Muscle layer of colon (tissue), 2 donors: ENCODE results near the gene RAB39B.
"Not testable (repeated sequence)": the region's sequence is repeated elsewhere in the genome, so short reads cannot be mapped to it uniquely, and the experiment has no call there.

Experiments used
- H3K27ac ChIP-seq: one replicate; pipeline ENCODE4 v1.7.0; 2013; ENCODE audit warnings: low read depth, mild to moderate bottlenecking, low read length, moderate library complexity
- H3K27me3 ChIP-seq, 2 donors: one replicate each; pipeline ENCODE4 v1.7.0; 2013; ENCODE audit warnings: low read length in 2 of 2, mild to moderate bottlenecking in 2 of 2; ENCODE audit not compliant: insufficient read depth in 2 of 2, control insufficient read depth in 1 of 2
- H3K36me3 ChIP-seq: one replicate; pipeline ENCODE4 v1.7.0; 2013; ENCODE audit warnings: mild to moderate bottlenecking, low read length; ENCODE audit not compliant: insufficient read depth
- H3K4me1 ChIP-seq: one replicate; pipeline ENCODE4 v1.7.0; 2013; ENCODE audit warnings: mild to moderate bottlenecking, low read length; ENCODE audit not compliant: insufficient read depth
- H3K4me3 ChIP-seq, 2 donors: one replicate each; pipeline ENCODE4 v1.7.0; 2013; ENCODE audit warnings: low read length in 2 of 2, low read depth in 1 of 2, mild to moderate bottlenecking in 1 of 2, moderate library complexity in 1 of 2
- H3K9ac ChIP-seq: one replicate; pipeline ENCODE4 v1.7.0; 2013; ENCODE audit warnings: low read length
- H3K9me3 ChIP-seq: one replicate; pipeline ENCODE4 v1.7.0; 2013; ENCODE audit warnings: mild to moderate bottlenecking, low read length
- donor health status: abdominal sarcoma.
- donor health status: Adenocarcinoma of cecum.

The RAB39B gene

DNA sequence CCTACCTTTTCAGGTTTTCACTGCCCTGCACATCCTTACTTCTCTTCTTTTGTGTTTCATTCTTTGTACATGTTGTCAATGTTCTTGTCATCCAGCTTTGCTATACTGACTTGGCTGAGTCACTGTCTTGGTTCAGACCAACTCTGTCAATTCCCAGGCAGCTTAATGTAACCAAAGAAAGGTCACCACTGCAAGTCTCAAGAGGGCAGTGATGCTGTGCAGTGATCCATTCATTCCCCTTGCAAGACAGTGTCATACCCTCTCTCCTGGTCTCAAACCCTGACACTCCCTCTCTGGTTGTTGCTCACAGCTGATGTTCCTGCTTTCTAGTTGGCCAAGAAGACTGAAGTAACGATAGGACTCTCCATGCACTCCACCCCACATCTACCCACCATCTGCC lies 17.5 kb downstream of the RAB39B start:
- Histone ChIP-seq H3K36me3 (no peaks in the 10 kb centered on the region), H3K27me3 (no peaks in the 10 kb centered on the region), H3K27ac (no peak overlapping the region), H3K4me3 (no peak overlapping the region), H3K9me3 (no peaks in the 10 kb centered on the region), H3K9ac (no peak overlapping the region), H3K4me1 (no peaks in the 10 kb centered on the region)

DNA sequence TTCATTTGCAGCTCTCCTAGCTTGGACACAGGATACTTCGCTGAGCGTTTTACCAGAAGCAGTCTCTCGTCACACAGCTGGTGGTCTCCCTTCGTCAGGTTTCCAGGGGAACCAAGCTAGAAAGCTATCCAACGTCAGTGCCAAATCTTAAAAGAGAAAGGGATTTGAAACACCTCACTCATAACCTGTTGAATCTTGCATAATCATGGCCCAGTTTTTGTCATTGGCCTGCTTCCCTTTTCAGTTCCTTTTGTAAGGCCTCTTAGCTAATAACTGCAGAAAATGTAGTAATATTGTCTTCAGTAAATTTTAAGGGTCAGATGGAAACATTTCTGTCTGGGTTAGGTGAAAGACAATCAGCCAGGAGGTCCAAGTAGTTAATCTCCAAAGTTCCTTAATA lies 22.0 kb downstream of the RAB39B start:
- Histone ChIP-seq H3K9ac (no peak overlapping the region), H3K9me3 (no peaks in the 10 kb centered on the region), H3K27ac (no peak overlapping the region), H3K27me3 (no peaks in the 10 kb centered on the region), H3K4me3 (no peak overlapping the region), H3K36me3 (peaks cover 1% of the 10 kb centered on the region), H3K4me1 (peaks cover 3% of the 10 kb centered on the region)

DNA sequence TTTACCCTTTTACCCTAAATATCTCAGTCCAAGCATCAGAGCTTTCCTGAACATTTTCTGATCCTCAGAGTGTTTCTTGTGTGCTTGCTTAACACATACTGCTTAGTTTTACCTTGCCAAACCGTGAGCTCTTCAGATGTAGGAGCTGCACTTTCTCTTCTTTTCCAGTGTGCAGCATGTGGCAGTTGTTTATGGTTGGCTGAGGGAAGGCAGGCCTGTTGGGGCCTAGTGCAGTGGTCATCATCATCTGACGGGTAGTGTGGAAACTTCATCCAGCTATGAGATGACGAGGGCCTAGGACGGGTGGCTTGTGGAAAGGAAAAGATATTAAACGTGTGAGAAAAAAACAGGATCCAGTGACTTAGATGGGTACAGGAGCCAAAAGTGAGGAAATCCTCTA lies 26.6 kb downstream of the RAB39B start:
- Histone ChIP-seq H3K4me1 (peaks cover 7% of the 10 kb centered on the region), H3K9me3 (no peaks in the 10 kb centered on the region), H3K4me3 (no peak overlapping the region), H3K9ac (no peak overlapping the region), H3K27ac (no peak overlapping the region), H3K27me3 (no peaks in the 10 kb centered on the region), H3K36me3 (peaks cover 15% of the 10 kb centered on the region)

DNA sequence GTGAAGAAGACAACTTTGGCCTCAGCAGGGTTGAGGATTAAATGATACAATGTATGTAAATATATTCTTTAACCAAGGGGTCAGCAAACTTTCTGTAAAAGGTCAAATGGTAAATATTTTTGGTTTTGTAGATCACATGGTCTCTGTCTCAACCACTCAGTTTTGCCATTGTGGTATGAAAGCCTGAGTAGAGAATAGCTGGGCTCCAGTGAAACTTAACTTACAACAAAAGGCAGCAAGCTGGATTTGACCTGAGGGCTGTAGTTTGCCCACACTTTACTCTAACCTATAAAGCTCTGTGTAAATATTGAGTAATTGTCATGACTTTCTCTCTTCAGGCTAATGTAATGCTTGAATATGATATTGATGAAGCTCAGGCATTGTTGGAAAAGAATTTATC lies 28.4 kb downstream of the RAB39B start:
- H3K9me3 ChIP-seq = no peaks in the 10 kb centered on the region
- no peaks in the 10 kb centered on the region for H3K27me3 ChIP-seq
- no peak overlapping the region for H3K4me3 ChIP-seq
- no peak overlapping the region for H3K9ac ChIP-seq
- peaks cover 7% of the 10 kb centered on the region for H3K4me1 ChIP-seq
- H3K36me3 ChIP-seq = peaks cover 20% of the 10 kb centered on the region
- H3K27ac ChIP-seq = no peak overlapping the region

DNA sequence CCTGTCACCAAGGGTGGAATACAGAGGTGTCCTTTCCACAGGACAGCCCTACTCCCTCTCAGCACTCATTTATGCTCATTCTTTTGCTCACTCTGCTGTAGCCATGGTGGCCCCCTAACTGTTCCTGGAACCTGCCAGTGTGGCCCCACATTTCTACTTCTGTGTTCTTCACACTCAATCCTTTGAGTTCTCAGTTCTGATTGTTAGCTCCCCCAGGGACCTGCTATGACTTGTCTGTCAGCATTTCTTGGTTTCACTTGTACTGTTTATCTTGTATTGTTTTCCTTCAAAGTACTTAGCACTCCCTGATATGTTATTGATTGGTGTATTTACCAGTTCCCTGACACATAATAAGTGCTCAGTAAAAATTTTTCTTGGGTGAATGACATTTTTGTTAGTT lies 33.1 kb downstream of the RAB39B start:
- Histone ChIP-seq H3K4me1 (no peaks in the 10 kb centered on the region), H3K27ac (no peak overlapping the region), H3K27me3 (no peaks in the 10 kb centered on the region), H3K9me3 (no peaks in the 10 kb centered on the region), H3K9ac (no peak overlapping the region), H3K4me3 (no peak overlapping the region), H3K36me3 (peaks cover 18% of the 10 kb centered on the region)

DNA sequence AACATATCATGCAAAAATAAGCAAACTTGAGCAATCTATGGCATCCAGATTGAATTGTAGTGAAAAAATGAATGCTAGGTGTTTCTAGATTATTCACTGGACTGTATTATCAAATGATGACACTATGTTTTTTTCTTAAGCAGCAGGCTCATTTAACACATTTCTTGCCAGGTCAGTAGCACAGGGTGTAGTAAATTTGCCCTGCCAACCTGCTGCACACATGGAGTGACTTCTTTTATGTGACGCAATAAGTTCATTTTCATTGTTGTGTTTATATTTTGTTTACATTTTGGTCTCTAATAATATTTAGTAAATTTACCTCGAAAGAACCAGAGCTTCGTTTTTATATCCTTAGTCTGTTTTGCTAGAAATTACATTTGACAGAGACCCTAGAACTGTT lies 38.5 kb downstream of the RAB39B start:
- Histone ChIP-seq H3K4me1 (no peaks in the 10 kb centered on the region), H3K9ac (no peak overlapping the region), H3K4me3 (no peak overlapping the region), H3K27ac (no peak overlapping the region), H3K9me3 (no peaks in the 10 kb centered on the region), H3K27me3 (no peaks in the 10 kb centered on the region), H3K36me3 (peaks cover 6% of the 10 kb centered on the region)

DNA sequence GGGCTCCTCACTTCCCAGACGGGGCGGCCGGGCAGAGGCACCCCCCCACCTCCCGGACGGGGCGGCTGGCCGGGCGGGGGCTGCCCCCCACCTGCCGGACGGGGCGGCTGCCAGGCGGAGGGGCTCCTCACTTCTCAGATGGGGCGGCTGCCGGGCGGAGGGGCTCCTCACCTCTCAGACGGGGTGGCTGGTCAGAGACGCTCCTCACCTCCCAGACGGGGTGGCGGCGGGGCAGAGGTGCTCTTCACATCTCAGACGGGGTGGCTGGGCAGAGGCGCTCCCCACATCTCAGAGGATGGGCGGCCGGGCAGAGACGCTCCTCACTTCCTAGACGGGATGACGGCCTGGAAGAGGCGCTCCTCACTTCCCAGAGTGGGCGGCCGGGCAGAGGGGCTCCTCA lies 40.5 kb downstream of the RAB39B start:
- H3K36me3 ChIP-seq = not testable (repeated sequence)

DNA sequence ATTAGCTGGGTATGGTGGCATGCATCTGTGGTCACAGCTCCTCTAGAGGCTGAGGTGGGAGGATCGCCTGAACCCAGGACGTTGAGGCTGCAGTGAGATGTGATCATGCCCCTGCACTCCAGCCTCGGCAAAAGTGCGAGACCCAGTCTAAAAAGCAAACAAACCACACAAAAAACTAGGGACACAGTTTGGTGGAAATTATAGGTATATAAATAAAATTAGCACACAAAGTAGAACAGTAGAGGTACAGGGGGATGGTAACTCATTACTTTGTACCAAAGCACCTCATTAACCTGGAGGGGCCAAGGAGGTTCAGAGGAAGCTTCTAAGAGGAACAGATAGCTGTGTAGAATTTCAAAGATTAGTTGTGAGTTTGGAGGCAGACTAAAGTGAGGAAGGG lies 42.9 kb downstream of the RAB39B start:
- Histone ChIP-seq H3K36me3 (no peaks in the 10 kb centered on the region), H3K4me3 (no peak overlapping the region), H3K9ac (no peak overlapping the region), H3K27me3 (no peaks in the 10 kb centered on the region), H3K27ac (no peak overlapping the region), H3K9me3 (no peaks in the 10 kb centered on the region), H3K4me1 (no peaks in the 10 kb centered on the region)

More for the DNA sequence above, 40.5 kb downstream of the RAB39B start:
- H3K27me3 ChIP-seq, H3K9ac ChIP-seq, H3K4me1 ChIP-seq, H3K27ac ChIP-seq, H3K4me3 ChIP-seq, H3K9me3 ChIP-seq: not testable (repeated sequence)

DNA sequence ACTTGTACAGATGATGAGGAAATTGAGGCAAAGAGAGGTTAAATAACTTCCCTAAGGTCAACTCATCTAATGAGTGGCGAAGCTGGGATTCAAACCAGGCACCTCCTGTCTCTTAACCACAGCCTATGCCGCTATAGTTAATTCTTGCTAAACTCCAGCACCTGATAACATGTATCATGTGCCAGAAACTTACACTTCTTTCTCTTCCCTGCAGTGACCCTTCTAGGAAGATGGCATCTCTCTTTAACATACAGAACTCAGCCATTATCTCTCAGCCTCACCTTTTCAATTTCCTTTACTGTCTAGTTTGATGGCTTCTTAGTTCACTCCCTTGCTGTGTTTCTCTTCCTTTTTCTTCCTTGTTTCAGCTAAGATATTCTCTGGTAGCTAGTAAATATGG lies 45.5 kb downstream of the RAB39B start:
- H3K4me1 ChIP-seq = no peaks in the 10 kb centered on the region
- H3K9ac ChIP-seq = no peak overlapping the region
- H3K36me3 ChIP-seq = no peaks in the 10 kb centered on the region
- no peak overlapping the region for H3K4me3 ChIP-seq
- no peaks in the 10 kb centered on the region for H3K27me3 ChIP-seq
- H3K9me3 ChIP-seq = no peaks in the 10 kb centered on the region
- no peak overlapping the region for H3K27ac ChIP-seq

DNA sequence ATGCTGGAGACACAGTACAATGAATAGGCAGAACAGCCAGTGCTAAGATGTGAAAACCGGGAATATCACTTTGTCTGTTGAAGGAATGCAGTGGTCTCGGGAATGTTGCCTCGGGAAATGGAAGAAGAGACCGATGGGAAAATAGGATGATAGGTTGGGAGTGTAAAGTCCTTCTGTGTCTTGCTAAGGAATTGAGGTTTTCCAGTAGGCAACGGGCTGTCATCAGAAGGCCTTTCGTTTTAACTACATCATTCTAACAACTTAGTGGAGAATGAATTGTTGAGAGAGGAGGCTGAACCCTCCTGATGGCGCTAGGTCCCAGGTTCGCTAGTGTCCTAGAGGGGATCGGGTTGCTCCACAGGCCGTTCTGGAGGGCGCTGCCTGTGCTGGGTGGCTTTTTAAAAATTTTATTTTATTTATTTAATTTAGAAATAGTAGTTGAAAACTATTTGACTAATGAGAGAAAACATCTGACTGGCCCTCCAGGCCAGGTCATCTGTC lies 47.3 kb downstream of the RAB39B start:
- no peaks in the 10 kb centered on the region for H3K36me3 ChIP-seq
- H3K27me3 ChIP-seq = no peaks in the 10 kb centered on the region
- peak overlapping the region; percentile 57 to 70 for H3K4me3 ChIP-seq
- peak overlapping the region; percentile 72 for H3K27ac ChIP-seq
- H3K9me3 ChIP-seq = no peaks in the 10 kb centered on the region
- peak overlapping the region; percentile 41 for H3K9ac ChIP-seq
- H3K4me1 ChIP-seq = no peaks in the 10 kb centered on the region

DNA sequence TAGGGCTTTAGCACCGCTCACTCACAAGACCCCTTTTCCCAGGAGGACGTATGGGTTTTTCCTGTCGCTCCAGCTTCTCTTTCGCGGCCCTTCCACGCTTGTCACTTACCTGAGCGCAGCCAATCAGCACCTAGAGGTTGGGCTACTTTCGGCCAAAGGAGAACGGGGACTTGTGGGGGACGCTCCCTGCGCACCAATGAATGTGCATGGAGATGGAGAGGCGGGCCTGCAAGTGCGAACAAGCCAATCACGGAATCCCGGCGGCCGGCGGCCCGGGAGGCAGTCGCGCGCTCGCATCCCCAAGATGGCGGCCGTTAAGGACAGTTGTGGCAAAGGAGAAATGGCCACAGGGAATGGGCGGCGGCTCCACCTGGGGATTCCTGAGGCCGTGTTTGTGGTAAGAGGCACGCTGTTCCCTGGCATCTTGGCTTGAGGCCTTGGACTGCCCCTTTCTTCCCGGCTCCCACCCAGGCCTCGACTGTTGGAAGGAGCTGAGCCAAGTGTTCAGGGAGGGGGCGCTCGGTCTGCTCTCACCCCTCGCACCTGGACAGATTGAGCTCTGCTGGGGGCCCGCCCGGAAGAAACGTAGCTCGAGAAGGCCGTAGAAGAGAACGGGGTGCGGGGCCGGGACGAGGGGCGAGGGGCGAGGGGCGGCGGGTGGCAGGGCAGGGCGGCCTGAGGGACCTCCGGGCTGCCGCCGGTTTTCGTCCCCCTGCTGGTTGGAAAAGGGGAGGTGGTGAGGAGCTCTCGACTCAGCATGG lies 47.9 kb downstream of the RAB39B start, which contains the start of gene VBP1:
TSS of gene VBP1 (plus strand) at position 282 of the 761 bp plus-strand sequence. CDS start at position 305, 23 bp downstream.
- Histone ChIP-seq H3K27me3 (no peaks in the 10 kb centered on the region), H3K4me3 (peak within 1 kb of the TSS; percentile 57 to 70), H3K27ac (peak within 1 kb of the TSS; percentile 72), H3K9ac (peak within 1 kb of the TSS; percentile 41), H3K9me3 (no peaks in the 10 kb centered on the region), H3K4me1 (no peaks in the 10 kb centered on the region), H3K36me3 (no peaks in the 10 kb centered on the region)
